Esophagus muscularis mucosa (tissue), 4 donors: ENCODE results near the gene TTYH1.

Experiments
- EP300 ChIP-seq: sonication (generic); formaldehyde crosslinking; IDR thresholded peaks from one replicate; pipeline ENCODE4 v1.6.1; 2017; ENCODE audit warnings: antibody characterized with exemption
- POLR2A ChIP-seq: fragments of 450-650 bp; IDR thresholded peaks from one replicate; pipeline ENCODE4 v1.6.1; 2017; ENCODE audit warnings: antibody characterized with exemption, moderate library complexity, mild to moderate bottlenecking, low read depth
- POLR2AphosphoS5 ChIP-seq, 2 donors: sonication (generic); formaldehyde crosslinking; IDR thresholded peaks; one replicate each; pipeline ENCODE4 v1.6.1; 2017; ENCODE audit warnings: antibody characterized with exemption in 2 of 2
- TF ChIP-seq, protein P1 (sequence below), 3 experiments: fragments of 200-600 bp in 2 of 3; fragments of 450-650 bp in 1 of 3; sonication (generic) in 2 of 3; IDR thresholded peaks; one replicate each; pipeline ENCODE4 v1.5.1; 2017 to 2019; ENCODE audit warnings: antibody characterized with exemption in 3 of 3, mild to moderate bottlenecking in 2 of 3, moderate library complexity in 1 of 3

- TF ChIP-seq POLR2A: no peak
- TF ChIP-seq, protein P1, sequence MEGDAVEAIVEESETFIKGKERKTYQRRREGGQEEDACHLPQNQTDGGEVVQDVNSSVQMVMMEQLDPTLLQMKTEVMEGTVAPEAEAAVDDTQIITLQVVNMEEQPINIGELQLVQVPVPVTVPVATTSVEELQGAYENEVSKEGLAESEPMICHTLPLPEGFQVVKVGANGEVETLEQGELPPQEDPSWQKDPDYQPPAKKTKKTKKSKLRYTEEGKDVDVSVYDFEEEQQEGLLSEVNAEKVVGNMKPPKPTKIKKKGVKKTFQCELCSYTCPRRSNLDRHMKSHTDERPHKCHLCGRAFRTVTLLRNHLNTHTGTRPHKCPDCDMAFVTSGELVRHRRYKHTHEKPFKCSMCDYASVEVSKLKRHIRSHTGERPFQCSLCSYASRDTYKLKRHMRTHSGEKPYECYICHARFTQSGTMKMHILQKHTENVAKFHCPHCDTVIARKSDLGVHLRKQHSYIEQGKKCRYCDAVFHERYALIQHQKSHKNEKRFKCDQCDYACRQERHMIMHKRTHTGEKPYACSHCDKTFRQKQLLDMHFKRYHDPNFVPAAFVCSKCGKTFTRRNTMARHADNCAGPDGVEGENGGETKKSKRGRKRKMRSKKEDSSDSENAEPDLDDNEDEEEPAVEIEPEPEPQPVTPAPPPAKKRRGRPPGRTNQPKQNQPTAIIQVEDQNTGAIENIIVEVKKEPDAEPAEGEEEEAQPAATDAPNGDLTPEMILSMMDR (IDR thresholded peaks at IDR 0.05): no peak
- no peak for TF ChIP-seq POLR2AphosphoS5 (IDR thresholded peaks at IDR 0.05)
- TF ChIP-seq EP300: no peak
Measured at GRCh38 chr19:54392105-54392504, 23.2 kb upstream of the TTYH1 start.
